Neural crest cell (in vitro differentiated cells): ENCODE measurements around the gene HVCN1. TPM values are rescaled to one million over a fixed set of nuclear protein-coding genes. Genes with fewer than 3 reads are reported as not detected.

Experiments used
- DNase-seq: peaks from one replicate; pipeline ENCODE4 v3.0.0; 2021; ENCODE audit warnings: low read depth, mixed read lengths, low spot score
- H3K27ac Mint-ChIP-seq: one replicate; pipeline ENCODE4 v1.8.0; 2021; ENCODE audit warnings: mild to moderate bottlenecking, mixed read lengths; ENCODE audit not compliant: unreplicated experiment
- H3K27me3 Mint-ChIP-seq: 2 replicates; pipeline ENCODE4 v1.8.0; 2021; ENCODE audit warnings: low read depth, mild to moderate bottlenecking, mixed read lengths
- H3K36me3 Mint-ChIP-seq: 2 replicates; pipeline ENCODE4 v1.8.0; 2021; ENCODE audit warnings: low read depth, mild to moderate bottlenecking, mixed read lengths
- H3K4me1 Mint-ChIP-seq: 2 replicates; pipeline ENCODE4 v1.8.0; 2021; ENCODE audit warnings: mixed read lengths
- H3K4me3 Mint-ChIP-seq: one replicate; pipeline ENCODE4 v1.8.0; 2021; ENCODE audit warnings: mild to moderate bottlenecking, mixed read lengths
- H3K9me3 Mint-ChIP-seq: 2 replicates; pipeline ENCODE4 v1.8.0; 2021; ENCODE audit warnings: mixed read lengths
- CTCF ChIP-seq: fragments of 200-600 bp; sonication (generic); conservative IDR thresholded peaks from 2 replicates; pipeline ENCODE4 v1.5.0; 2021; ENCODE audit warnings: antibody characterized with exemption, mild to moderate bottlenecking
- total RNA-seq: library from RNA; stranded (reverse); gene quantifications from 2 replicates; pipeline ENCODE4 v1.2.1, GENCODE V29; 2021

Gene HVCN1
- total RNA-seq, 1 donor from 2014 or later: 3.8 TPM

DNA sequence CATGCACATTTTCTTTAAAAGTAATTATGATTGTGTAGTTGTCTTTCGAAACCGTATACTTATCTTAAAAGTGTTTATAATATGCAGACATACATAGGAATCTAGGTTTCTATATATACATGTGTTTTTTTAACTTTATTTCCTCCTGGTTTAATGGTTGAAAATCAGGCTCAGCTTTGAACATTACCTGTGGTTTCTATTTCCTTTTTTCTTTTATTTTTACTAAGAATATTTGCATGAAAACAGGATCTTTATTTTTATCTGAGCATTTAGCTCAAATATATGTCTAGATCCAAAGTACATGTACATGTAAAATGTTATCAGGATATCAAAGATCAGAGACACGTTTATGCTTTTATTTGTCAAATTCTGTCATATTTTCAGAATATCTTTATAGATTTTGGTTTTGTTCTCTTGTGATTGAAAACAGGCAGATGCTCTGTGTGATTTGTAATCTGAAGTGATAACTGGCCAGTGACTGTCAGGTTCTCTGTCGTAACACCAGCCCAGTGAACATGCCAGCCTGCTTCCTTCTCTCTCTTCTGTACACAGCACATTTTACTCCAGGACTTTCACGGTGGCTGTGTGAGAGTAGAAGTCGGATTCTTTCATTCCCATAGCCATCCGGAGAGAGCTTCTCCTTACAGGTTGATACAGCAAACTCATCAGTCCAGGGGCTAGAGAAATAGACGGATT, 61.3 kb downstream of the HVCN1 start:
- Mint-ChIP-seq H3K9me3 (no peaks in the 10 kb centered on the region), H3K36me3 (peaks cover 12% of the 10 kb centered on the region), H3K4me3 (no peak overlapping the region), H3K27ac (no peak overlapping the region), H3K4me1 (no peaks in the 10 kb centered on the region), H3K27me3 (no peaks in the 10 kb centered on the region)
- no peak for DNase-seq
- no peak for TF ChIP-seq CTCF

DNA sequence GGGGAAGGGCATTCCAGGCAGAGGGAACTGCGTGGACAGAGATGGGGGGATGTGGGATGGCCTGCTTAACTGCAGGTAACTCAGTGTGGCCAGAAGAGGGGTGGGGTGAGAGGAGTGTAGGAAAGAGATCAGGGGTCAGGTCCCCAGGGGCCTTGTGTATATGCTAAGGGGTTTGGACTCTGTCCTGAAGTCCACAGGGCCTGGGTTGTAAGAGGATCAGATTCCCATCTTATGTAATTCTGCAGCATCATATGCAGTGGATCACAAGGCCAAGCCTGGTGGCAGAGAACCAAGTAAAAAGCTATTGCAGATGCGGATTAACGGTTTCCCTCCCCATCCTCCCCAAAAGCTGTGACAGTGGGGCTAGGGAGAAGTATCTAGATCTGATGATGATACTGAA, 66.3 kb downstream of the HVCN1 start:
- TF ChIP-seq CTCF: no peak
- H3K4me1 Mint-ChIP-seq: no peaks in the 10 kb centered on the region
- H3K4me3 Mint-ChIP-seq: no peak overlapping the region
- no peak overlapping the region for H3K27ac Mint-ChIP-seq
- H3K27me3 Mint-ChIP-seq: no peaks in the 10 kb centered on the region
- H3K36me3 Mint-ChIP-seq: no peaks in the 10 kb centered on the region
- no peak for DNase-seq
- no peaks in the 10 kb centered on the region for H3K9me3 Mint-ChIP-seq

DNA sequence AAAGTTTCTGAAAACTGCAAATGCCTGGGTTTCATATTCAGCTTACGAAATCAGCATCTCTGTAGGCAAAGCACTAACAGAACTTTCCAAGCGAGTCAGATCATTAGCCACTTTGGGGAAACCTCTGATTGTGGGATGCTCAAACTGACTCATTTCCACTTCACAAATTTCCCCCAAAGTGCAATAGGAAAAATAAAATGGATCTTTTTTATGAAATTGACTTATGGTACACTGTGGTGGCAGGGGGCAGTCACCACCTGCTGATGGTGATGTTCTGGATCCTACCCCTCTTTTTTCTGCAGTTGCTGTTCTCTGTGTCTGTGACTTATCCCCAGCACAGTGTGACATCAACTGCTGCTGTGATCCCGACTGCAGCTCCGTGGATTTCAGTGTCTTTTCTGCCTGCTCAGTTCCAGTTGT, 69.4 kb downstream of the HVCN1 start:
- no peak for DNase-seq
- no peaks in the 10 kb centered on the region for H3K9me3 Mint-ChIP-seq
- H3K27ac Mint-ChIP-seq: no peak overlapping the region
- H3K4me1 Mint-ChIP-seq: peaks cover 5% of the 10 kb centered on the region
- no peaks in the 10 kb centered on the region for H3K27me3 Mint-ChIP-seq
- no peaks in the 10 kb centered on the region for H3K36me3 Mint-ChIP-seq
- TF ChIP-seq CTCF: no peak
- no peak overlapping the region for H3K4me3 Mint-ChIP-seq

DNA sequence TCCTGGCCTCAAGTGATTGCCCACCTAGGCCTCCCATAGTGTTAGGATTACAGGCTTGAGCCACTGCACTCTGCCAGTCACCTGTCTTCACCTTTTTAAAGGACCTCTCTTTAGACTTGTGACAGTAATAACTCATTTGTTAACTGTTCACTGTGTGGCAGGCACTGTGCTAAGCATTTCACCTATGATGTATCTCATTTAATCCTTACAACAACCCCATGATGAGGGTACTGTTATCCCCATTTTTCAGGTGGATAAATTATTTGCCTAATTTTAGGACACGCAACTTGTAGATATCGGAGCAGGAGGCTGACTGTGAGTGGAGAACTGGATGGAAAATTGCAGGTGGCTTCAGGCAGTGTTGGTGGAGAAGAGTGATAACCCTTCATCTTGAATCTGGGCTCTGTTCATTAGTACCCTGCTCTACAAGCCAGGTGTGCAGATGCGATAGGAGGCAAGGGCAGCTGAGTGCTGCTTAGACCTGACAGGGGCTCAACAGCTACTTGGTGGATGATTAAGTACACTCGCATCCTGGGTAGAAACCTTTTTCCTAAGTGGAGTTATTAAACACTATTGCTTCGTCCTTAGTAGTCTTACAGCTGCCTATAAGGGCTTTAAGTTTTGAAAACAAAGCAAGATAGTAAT, 72.3 kb downstream of the HVCN1 start:
- H3K27ac Mint-ChIP-seq: no peak overlapping the region
- no peak for TF ChIP-seq CTCF
- H3K4me3 Mint-ChIP-seq: no peak overlapping the region
- DNase-seq: no peak
- no peaks in the 10 kb centered on the region for H3K36me3 Mint-ChIP-seq
- H3K27me3 Mint-ChIP-seq: no peaks in the 10 kb centered on the region
- no peaks in the 10 kb centered on the region for H3K9me3 Mint-ChIP-seq
- peaks cover 9% of the 10 kb centered on the region for H3K4me1 Mint-ChIP-seq

- Mint-ChIP-seq H3K27me3 (no peaks in the 10 kb centered on the region), H3K27ac (peak overlapping the region; percentile 43), H3K36me3 (no peaks in the 10 kb centered on the region), H3K4me1 (peaks cover 9% of the 10 kb centered on the region), H3K9me3 (no peaks in the 10 kb centered on the region), H3K4me3 (peak overlapping the region; percentile 44)
- no peak for TF ChIP-seq CTCF
- no peak for DNase-seq
Measured at GRCh38 chr12:110615171-110615570, 73.7 kb downstream of the HVCN1 start.
